Prostate gland (tissue), 2 donors: ENCODE measurements around the gene CHI3L2.

Source experiments
- CTCF ChIP-seq, 4 experiments: fragments of 200-600 bp in 2 of 4; fragments of 450-650 bp in 2 of 4; sonication (generic) in 2 of 4; IDR thresholded peaks; 1 replicate in 3 of 4; 2 replicates in 1 of 4; pipeline ENCODE4 v1.5.1; 2016 to 2019; ENCODE audit warnings: antibody characterized with exemption in 4 of 4, mild to moderate bottlenecking in 2 of 4, moderate library complexity in 2 of 4
- POLR2A ChIP-seq: fragments of 450-650 bp; IDR thresholded peaks from one replicate; pipeline ENCODE4 v1.6.1; 2016; ENCODE audit warnings: antibody characterized with exemption, mild to moderate bottlenecking

- TF ChIP-seq CTCF (IDR thresholded peaks at IDR 0.05) (no peak), POLR2A (no peak)
These were observed 5.8 kb upstream of the CHI3L2 start for GRCh38 chr1:111221633-111222291.
